Measurements from ENCODE around the gene ZNF124.

GRCh38 chr1:247118946-247119446 lies 52.8 kb downstream of the ZNF124 start:
- TF ChIP-seq TAF1 (IDR thresholded peaks at IDR 0.05; ENCODE audit: low read depth) (no peak), CTCF (IDR thresholded peaks at IDR 0.05; ENCODE audit: poor library complexity, severe bottlenecking) (no peak), EZH2 (IDR thresholded peaks at IDR 0.05; ENCODE audit: borderline replicate concordance, insufficient read depth, low read length, poor library complexity, severe bottlenecking) (no peak), EP300 (conservative IDR thresholded peaks at IDR 0.05; ENCODE audit: poor library complexity, severe bottlenecking) (no peak), RAD21 (conservative IDR thresholded peaks at IDR 0.05) (no peak), POLR2AphosphoS5 (IDR thresholded peaks at IDR 0.05) (no peak), SMC3 (conservative IDR thresholded peaks at IDR 0.05; ENCODE audit: poor library complexity) (no peak)
- TF ChIP-seq, protein P1, sequence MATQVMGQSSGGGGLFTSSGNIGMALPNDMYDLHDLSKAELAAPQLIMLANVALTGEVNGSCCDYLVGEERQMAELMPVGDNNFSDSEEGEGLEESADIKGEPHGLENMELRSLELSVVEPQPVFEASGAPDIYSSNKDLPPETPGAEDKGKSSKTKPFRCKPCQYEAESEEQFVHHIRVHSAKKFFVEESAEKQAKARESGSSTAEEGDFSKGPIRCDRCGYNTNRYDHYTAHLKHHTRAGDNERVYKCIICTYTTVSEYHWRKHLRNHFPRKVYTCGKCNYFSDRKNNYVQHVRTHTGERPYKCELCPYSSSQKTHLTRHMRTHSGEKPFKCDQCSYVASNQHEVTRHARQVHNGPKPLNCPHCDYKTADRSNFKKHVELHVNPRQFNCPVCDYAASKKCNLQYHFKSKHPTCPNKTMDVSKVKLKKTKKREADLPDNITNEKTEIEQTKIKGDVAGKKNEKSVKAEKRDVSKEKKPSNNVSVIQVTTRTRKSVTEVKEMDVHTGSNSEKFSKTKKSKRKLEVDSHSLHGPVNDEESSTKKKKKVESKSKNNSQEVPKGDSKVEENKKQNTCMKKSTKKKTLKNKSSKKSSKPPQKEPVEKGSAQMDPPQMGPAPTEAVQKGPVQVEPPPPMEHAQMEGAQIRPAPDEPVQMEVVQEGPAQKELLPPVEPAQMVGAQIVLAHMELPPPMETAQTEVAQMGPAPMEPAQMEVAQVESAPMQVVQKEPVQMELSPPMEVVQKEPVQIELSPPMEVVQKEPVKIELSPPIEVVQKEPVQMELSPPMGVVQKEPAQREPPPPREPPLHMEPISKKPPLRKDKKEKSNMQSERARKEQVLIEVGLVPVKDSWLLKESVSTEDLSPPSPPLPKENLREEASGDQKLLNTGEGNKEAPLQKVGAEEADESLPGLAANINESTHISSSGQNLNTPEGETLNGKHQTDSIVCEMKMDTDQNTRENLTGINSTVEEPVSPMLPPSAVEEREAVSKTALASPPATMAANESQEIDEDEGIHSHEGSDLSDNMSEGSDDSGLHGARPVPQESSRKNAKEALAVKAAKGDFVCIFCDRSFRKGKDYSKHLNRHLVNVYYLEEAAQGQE (IDR thresholded peaks at IDR 0.05; ENCODE audit: borderline replicate concordance), result no peak

Measured in neural cell (in vitro differentiated cells).